OCI-LY7 (cell line): Measurements from ENCODE around the gene SP7. TPM values are rescaled to one million over a fixed set of nuclear protein-coding genes. Genes with fewer than 3 reads are reported as not detected.

Experiments used
- BruUV-seq: library from RNA; stranded (reverse); fragments of 400-500 nt; replicated peaks from 2 replicates; lab custom pipeline; 2021; lab: Mats Ljungman, UMichigan
- CTCF ChIA-PET: fragments of 300-600 bp; sonication (Branson Sonifier 250); formaldehyde crosslinking; loops from one replicate; lab custom pipeline; 2022; ENCODE audit warnings: antibody characterized with exemption; ENCODE audit not compliant: unreplicated experiment; lab: Charles Lee
- POLR2A ChIA-PET: fragments of 300-600 bp; sonication (Branson Sonifier 250); formaldehyde crosslinking; loops from one replicate; lab custom pipeline; 2022; ENCODE audit warnings: antibody characterized with exemption; lab: Charles Lee
- DNase-seq: peaks from one replicate; pipeline ENCODE4 v3.0.0-alpha.2; 2015; ENCODE audit warnings: low spot score
- H2AFZ ChIP-seq: fragments of 200-600 bp; sonication (generic), shearing (Covaris generic); 2 replicates; pipeline ENCODE4 v1.6.1; 2014; ENCODE audit warnings: mild to moderate bottlenecking, antibody characterized with exemption, low read length, moderate library complexity
- H3K27ac ChIP-seq: fragments of 200-600 bp; sonication (generic); 2 replicates; pipeline ENCODE4 v1.5.1; 2014; ENCODE audit warnings: mixed run types, low read depth, mild to moderate bottlenecking, moderate library complexity, low read length, inconsistent platforms; ENCODE audit not compliant: poor library complexity, severe bottlenecking
- H3K36me3 ChIP-seq: fragments of 200-600 bp; sonication (generic); 2 replicates; pipeline ENCODE4 v1.6.1; 2014; ENCODE audit warnings: mild to moderate bottlenecking, antibody characterized with exemption, low read length, moderate library complexity, mixed read lengths; ENCODE audit not compliant: insufficient read depth
- H3K4me1 ChIP-seq: fragments of 200-600 bp; sonication (generic); 2 replicates; pipeline ENCODE4 v1.5.1; 2014; ENCODE audit warnings: mild to moderate bottlenecking, low read length; ENCODE audit not compliant: insufficient read depth, poor library complexity, severe bottlenecking
- H3K4me2 ChIP-seq: fragments of 200-600 bp; sonication (generic); 2 replicates; pipeline ENCODE4 v1.6.1; 2014; ENCODE audit warnings: mild to moderate bottlenecking, low read length
- H3K4me3 ChIP-seq: fragments of 200-600 bp; sonication (generic); 2 replicates; pipeline ENCODE4 v1.5.1; 2014; ENCODE audit warnings: mild to moderate bottlenecking, low read depth, low read length; ENCODE audit not compliant: poor library complexity, severe bottlenecking
- H3K79me2 ChIP-seq: fragments of 200-600 bp; sonication (generic); 2 replicates; pipeline ENCODE4 v1.6.1; 2016; ENCODE audit warnings: low read depth, mild to moderate bottlenecking, low read length, moderate library complexity, mixed read lengths; ENCODE audit not compliant: insufficient read depth
- H3K9me2 ChIP-seq: fragments of 200-600 bp; sonication (generic); 2 replicates; pipeline ENCODE4 v1.6.1; 2016; ENCODE audit warnings: mild to moderate bottlenecking, low read length, mixed read lengths; ENCODE audit not compliant: insufficient read depth
- H3K9me3 ChIP-seq: fragments of 200-600 bp; sonication (generic); 2 replicates; pipeline ENCODE4 v1.6.1; 2014; ENCODE audit warnings: mild to moderate bottlenecking, mixed run types, low read length, mixed read lengths
- H4K20me1 ChIP-seq: fragments of 200-600 bp; sonication (generic); 2 replicates; pipeline ENCODE4 v1.6.1; 2014; ENCODE audit warnings: mild to moderate bottlenecking, antibody characterized with exemption, low read length, moderate library complexity, mixed read lengths; ENCODE audit not compliant: insufficient read depth
- CTCF ChIP-seq: fragments of 200-600 bp; sonication (generic); conservative IDR thresholded peaks from 2 replicates; pipeline ENCODE4 v1.5.1; 2014; ENCODE audit warnings: mild to moderate bottlenecking, antibody characterized with exemption, low read length, moderate library complexity, mixed read lengths
- EZH2phosphoT487 ChIP-seq: fragments of 200-600 bp; sonication (generic); IDR thresholded peaks from 2 replicates; pipeline ENCODE4 v1.6.1; 2018; ENCODE audit warnings: low read depth, borderline replicate concordance, mild to moderate bottlenecking, mixed run types, antibody characterized with exemption, low read length, moderate library complexity, mixed read lengths
- intact Hi-C: fragments of 100-400 bp; cut with micrococcal nuclease; formaldehyde crosslinking; loops from one replicate; pipeline ENCODE4 v1.10.0; 2022; ENCODE audit not compliant: unreplicated experiment
- total RNA-seq, 2 experiments: library from RNA; depleted of rRNA in 1 of 2; stranded (reverse); fragments of >200 nt in 1 of 2; shearing (Covaris generic) in 1 of 2; gene quantifications; 2 replicates each; pipeline ENCODE4 v1.2.3, GENCODE V29; 2014 to 2022

Gene SP7
- total RNA-seq, 2 experiments from 2014 or later, result 0.16 to 0.27 TPM

- ChIA-PET POLR2A (interaction anchor here (1.0 kb wide), 1 partner anchor 9 kb away, joined by 6 read pairs; no protein-coding TSS in a partner anchor), CTCF (no interaction called here)
- intact Hi-C loops, result no loop called here
- TF ChIP-seq EZH2phosphoT487, result no peak
- TF ChIP-seq CTCF, result no peak
- no peak for DNase-seq
- Histone ChIP-seq H3K9me3 (no peaks in the 10 kb centered on the region), H3K36me3 (no peaks in the 10 kb centered on the region), H2AFZ (no peak overlapping the region), H3K4me2 (no peak overlapping the region), H4K20me1 (no peaks in the 10 kb centered on the region), H3K27ac (no peak overlapping the region), H3K9me2 (no peaks in the 10 kb centered on the region), H3K4me3 (no peak overlapping the region), H3K4me1 (peaks cover 7% of the 10 kb centered on the region), H3K79me2 (no peaks in the 10 kb centered on the region)
- BruUV-seq, result no TSS peak
Measured at GRCh38 chr12:53330671-53331070, 5.5 kb downstream of the SP7 start.

GRCh38 chr12:53328043-53328435 lies 8.1 kb downstream of the SP7 start:
- Histone ChIP-seq H3K79me2 (no peaks in the 10 kb centered on the region), H3K36me3 (no peaks in the 10 kb centered on the region), H3K4me2 (no peak overlapping the region), H3K9me3 (no peaks in the 10 kb centered on the region), H3K27ac (no peak overlapping the region), H3K9me2 (no peaks in the 10 kb centered on the region), H4K20me1 (no peaks in the 10 kb centered on the region), H3K4me1 (peaks cover 27% of the 10 kb centered on the region), H3K4me3 (no peak overlapping the region), H2AFZ (no peak overlapping the region)
- no peak for TF ChIP-seq CTCF
- no peak for TF ChIP-seq EZH2phosphoT487
- DNase-seq, result peak; percentile 25
- CTCF ChIA-PET, result interaction anchor here (0.5 kb wide), 1 partner anchor 105 kb away, joined by 10 read pairs; no protein-coding TSS in a partner anchor
- no TSS peak for BruUV-seq
- intact Hi-C loops, result no loop called here
- POLR2A ChIA-PET, result interaction anchor here (2.1 kb wide), 1 partner anchor 51 kb away, joined by 6 read pairs; no protein-coding TSS in a partner anchor

- Histone ChIP-seq H3K9me2 (no peaks in the 10 kb centered on the region), H3K9me3 (no peaks in the 10 kb centered on the region), H3K4me2 (no peak overlapping the region), H3K27ac (no peak overlapping the region), H2AFZ (no peak overlapping the region), H3K36me3 (no peaks in the 10 kb centered on the region), H3K79me2 (no peaks in the 10 kb centered on the region), H3K4me1 (peaks cover 27% of the 10 kb centered on the region), H4K20me1 (no peaks in the 10 kb centered on the region), H3K4me3 (no peak overlapping the region)
- CTCF ChIA-PET, result interaction anchor here (0.5 to 5.7 kb wide), 3 partner anchors 17 to 104 kb away, joined by 4 to 43 read pairs (median 10); no protein-coding TSS in a partner anchor
- BruUV-seq, result no TSS peak
- intact Hi-C loops, result no loop called here
- POLR2A ChIA-PET, result interaction anchor here (0.6 to 5.8 kb wide), 3 partner anchors 19 to 95 kb away, joined by 3 to 30 read pairs (median 6); no protein-coding TSS in a partner anchor
- TF ChIP-seq EZH2phosphoT487 (no peak), CTCF (peak; percentile 80)
- peak; percentile 38 for DNase-seq
Measured at GRCh38 chr12:53327435-53328042, 8.6 kb downstream of the SP7 start.
